Measurements from ENCODE around the gene ZNF724.

GRCh38 chr19:23294141-23294540 lies 43.9 kb upstream of the ZNF724 start:
- TF ChIP-seq CTCF (conservative IDR thresholded peaks at IDR 0.05; ENCODE audit: low read length), result no peak
- no peak for TF ChIP-seq EZH2phosphoT487 (IDR thresholded peaks at IDR 0.05; ENCODE audit: borderline replicate concordance, low read depth, low read length)

Measured in OCI-LY7 (cell line).